Measurements from ENCODE around the gene SPEN.

- no peak for TF ChIP-seq CTCF (IDR thresholded peaks at IDR 0.05)
- no peak for TF ChIP-seq POLR2A (IDR thresholded peaks at IDR 0.05)
- TF ChIP-seq POLR2AphosphoS5 (IDR thresholded peaks at IDR 0.05), result no peak
Observed at GRCh38 chr1:15972409-15972808, 124.9 kb downstream of the SPEN start.
